GM18868 (cell line): Measurements from ENCODE around the gene MAST4.

Source experiments
- ATAC-seq: cut with Tn5 transposase; IDR thresholded peaks from one replicate; pipeline ENCODE4 v1.9.1; 2021; ENCODE audit warnings: mild to moderate bottlenecking, moderate library complexity; ENCODE audit not compliant: unreplicated experiment

MAST4 gene

GRCh38 chr5:66644111-66644510 is 47.9 kb downstream of the MAST4 start:
- ATAC-seq, result no peak

GRCh38 chr5:66645039-66645438 is 48.8 kb downstream of the MAST4 start:
- no peak for ATAC-seq

- no peak for ATAC-seq
Measured at GRCh38 chr5:66646570-66646969, 50.4 kb downstream of the MAST4 start.

- ATAC-seq, result no peak
Measured at GRCh38 chr5:66647146-66647856, 51.1 kb downstream of the MAST4 start.

- ATAC-seq, result no peak
Measured at GRCh38 chr5:66652818-66653217, 56.6 kb downstream of the MAST4 start.

- ATAC-seq, result no peak
Measured at GRCh38 chr5:66653325-66653724, 57.1 kb downstream of the MAST4 start.

GRCh38 chr5:66655395-66656324 is 59.5 kb downstream of the MAST4 start:
- no peak for ATAC-seq

- ATAC-seq, result no peak
Measured at GRCh38 chr5:66658516-66658915, 62.3 kb downstream of the MAST4 start.

GRCh38 chr5:66659780-66660179 is 63.6 kb downstream of the MAST4 start:
- no peak for ATAC-seq

GRCh38 chr5:66660396-66660795 is 64.2 kb downstream of the MAST4 start:
- no peak for ATAC-seq

- no peak for ATAC-seq
Measured at GRCh38 chr5:66661149-66661548, 65.0 kb downstream of the MAST4 start.

GRCh38 chr5:66666778-66667177 is 70.6 kb downstream of the MAST4 start:
- no peak for ATAC-seq

- no peak for ATAC-seq
Measured at GRCh38 chr5:66669086-66669861, 73.1 kb downstream of the MAST4 start.

- ATAC-seq, result no peak
Measured at GRCh38 chr5:66669862-66670195, 73.6 kb downstream of the MAST4 start.

- no peak for ATAC-seq
Measured at GRCh38 chr5:66671305-66671704, 75.1 kb downstream of the MAST4 start.

- no peak for ATAC-seq
Measured at GRCh38 chr5:66674802-66675201, 78.6 kb downstream of the MAST4 start.

- ATAC-seq, result no peak
Measured at GRCh38 chr5:66675406-66675805, 79.2 kb downstream of the MAST4 start.

- no peak for ATAC-seq
Measured at GRCh38 chr5:66680221-66680620, 84.0 kb downstream of the MAST4 start.

- ATAC-seq, result no peak
Measured at GRCh38 chr5:66680804-66681203, 84.6 kb downstream of the MAST4 start.

- ATAC-seq, result no peak
Measured at GRCh38 chr5:66684663-66685062, 88.5 kb downstream of the MAST4 start.

GRCh38 chr5:66689522-66690220 is 93.5 kb downstream of the MAST4 start:
- ATAC-seq, result no peak
